Measurements from ENCODE around the gene SERPINE2.

- no peak for TF ChIP-seq CTCF (IDR thresholded peaks at IDR 0.05; ENCODE audit: low read depth, low read length, poor library complexity, severe bottlenecking)
- TF ChIP-seq EZH2phosphoT487 (IDR thresholded peaks at IDR 0.05; ENCODE audit: borderline replicate concordance, low read length), result no peak
These were observed 29.3 kb downstream of the SERPINE2 start for GRCh38 chr2:224009605-224010315.
